Neuron (in vitro differentiated cells): Measurements from ENCODE around the gene CARD9.

ENCODE experiments used
- H2AFZ ChIP-seq: one replicate; pipeline ENCODE4 v1.6.1; 2013; ENCODE audit warnings: low read depth, mild to moderate bottlenecking, inconsistent platforms, low read length, moderate library complexity
- H3K27me3 ChIP-seq: one replicate; pipeline ENCODE4 v1.6.1; 2013; ENCODE audit warnings: low read length; ENCODE audit not compliant: insufficient read depth
- H3K36me3 ChIP-seq: one replicate; pipeline ENCODE4 v1.6.1; 2013; ENCODE audit warnings: low read length; ENCODE audit not compliant: insufficient read depth
- H3K4me1 ChIP-seq: one replicate; pipeline ENCODE4 v1.6.1; 2013; ENCODE audit warnings: low read length; ENCODE audit not compliant: insufficient read depth
- H3K4me3 ChIP-seq: 2 replicates; pipeline ENCODE4 v1.5.1; 2013; ENCODE audit warnings: mild to moderate bottlenecking, low read length, moderate library complexity
- H3K9me3 ChIP-seq: one replicate; pipeline ENCODE4 v1.6.1; 2013; ENCODE audit warnings: low read length

Gene CARD9

GRCh38 chr9:136373300-136374182 lies at the start of gene CARD9:
Gene CARD9 (minus strand): TSS chr9:136373669. CDS start chr9:136372078, 1,591 bp downstream.
- Histone ChIP-seq H3K9me3 (no peaks in the 10 kb centered on the region), H3K27me3 (no peaks in the 10 kb centered on the region), H3K4me1 (peaks cover 22% of the 10 kb centered on the region), H3K4me3 (no peak within 1 kb of the TSS), H2AFZ (no peak within 1 kb of the TSS), H3K36me3 (peaks cover 5% of the 10 kb centered on the region)

GRCh38 chr9:136422876-136423275 lies 49.4 kb upstream of the CARD9 start:
- Histone ChIP-seq H3K27me3 (no peaks in the 10 kb centered on the region), H3K4me1 (no peaks in the 10 kb centered on the region), H3K36me3 (peaks cover 66% of the 10 kb centered on the region)

GRCh38 chr9:136421791-136422190 lies 48.3 kb upstream of the CARD9 start:
- Histone ChIP-seq H2AFZ (no peak overlapping the region), H3K4me3 (no peak overlapping the region), H3K4me1 (no peaks in the 10 kb centered on the region), H3K9me3 (no peaks in the 10 kb centered on the region), H3K36me3 (peaks cover 71% of the 10 kb centered on the region), H3K27me3 (no peaks in the 10 kb centered on the region)

More at GRCh38 chr9:136422876-136423275, 49.4 kb upstream of the CARD9 start:
- no peak overlapping the region for H2AFZ ChIP-seq
- H3K4me3 ChIP-seq: no peak overlapping the region
- H3K9me3 ChIP-seq: no peaks in the 10 kb centered on the region

GRCh38 chr9:136419092-136419420 lies 45.6 kb upstream of the CARD9 start:
- Histone ChIP-seq H3K27me3 (no peaks in the 10 kb centered on the region), H3K36me3 (peaks cover 84% of the 10 kb centered on the region), H3K9me3 (no peaks in the 10 kb centered on the region), H3K4me1 (no peaks in the 10 kb centered on the region), H2AFZ (no peak overlapping the region), H3K4me3 (no peak overlapping the region)

GRCh38 chr9:136418182-136419091 lies 45.0 kb upstream of the CARD9 start:
- Histone ChIP-seq H3K36me3 (peaks cover 85% of the 10 kb centered on the region), H3K27me3 (no peaks in the 10 kb centered on the region), H3K4me3 (no peak overlapping the region), H3K9me3 (no peaks in the 10 kb centered on the region), H2AFZ (no peak overlapping the region), H3K4me1 (no peaks in the 10 kb centered on the region)

- peaks cover 83% of the 10 kb centered on the region for H3K36me3 ChIP-seq
- H2AFZ ChIP-seq: no peak overlapping the region
These were observed 43.4 kb upstream of the CARD9 start for GRCh38 chr9:136416914-136417313.

GRCh38 chr9:136416427-136416826 lies 43.0 kb upstream of the CARD9 start:
- Histone ChIP-seq H2AFZ (no peak overlapping the region), H3K27me3 (no peaks in the 10 kb centered on the region), H3K9me3 (no peaks in the 10 kb centered on the region), H3K4me1 (peaks cover 6% of the 10 kb centered on the region), H3K4me3 (no peak overlapping the region), H3K36me3 (peaks cover 79% of the 10 kb centered on the region)

More at GRCh38 chr9:136416914-136417313, 43.4 kb upstream of the CARD9 start:
- no peaks in the 10 kb centered on the region for H3K27me3 ChIP-seq
- peaks cover 1% of the 10 kb centered on the region for H3K4me1 ChIP-seq
- H3K4me3 ChIP-seq: no peak overlapping the region
- H3K9me3 ChIP-seq: no peaks in the 10 kb centered on the region

- Histone ChIP-seq H2AFZ (no peak overlapping the region), H3K4me1 (peaks cover 17% of the 10 kb centered on the region), H3K4me3 (no peak overlapping the region), H3K27me3 (no peaks in the 10 kb centered on the region), H3K36me3 (peaks cover 55% of the 10 kb centered on the region), H3K9me3 (no peaks in the 10 kb centered on the region)
These were observed 39.5 kb upstream of the CARD9 start for GRCh38 chr9:136412962-136413361.

- no peaks in the 10 kb centered on the region for H3K27me3 ChIP-seq
- H3K9me3 ChIP-seq: no peaks in the 10 kb centered on the region
- H2AFZ ChIP-seq: no peak overlapping the region
- H3K4me3 ChIP-seq: peak overlapping the region; percentile 96
- peaks cover 17% of the 10 kb centered on the region for H3K4me1 ChIP-seq
- H3K36me3 ChIP-seq: peaks cover 50% of the 10 kb centered on the region
These were observed 37.9 kb upstream of the CARD9 start for GRCh38 chr9:136411378-136411777.

GRCh38 chr9:136410500-136411287 lies 37.2 kb upstream of the CARD9 start, which contains the start of the genes ENTR1 and PMPCA:
Gene ENTR1 (minus strand): TSS chr9:136410614. CDS start chr9:136410397, 217 bp downstream.
Gene PMPCA (plus strand): TSS chr9:136410658. CDS start chr9:136410669, 11 bp downstream.
- H3K36me3 ChIP-seq: peaks cover 46% of the 10 kb centered on the region
- no peaks in the 10 kb centered on the region for H3K9me3 ChIP-seq
- peak within 1 kb of the TSS; percentile 96 for H3K4me3 ChIP-seq
- no peaks in the 10 kb centered on the region for H3K27me3 ChIP-seq
- no peak within 1 kb of the TSS for H2AFZ ChIP-seq
- peaks cover 17% of the 10 kb centered on the region for H3K4me1 ChIP-seq

- Histone ChIP-seq H3K4me3 (peak overlapping the region; percentile 96), H2AFZ (no peak overlapping the region), H3K27me3 (no peaks in the 10 kb centered on the region), H3K36me3 (peaks cover 49% of the 10 kb centered on the region), H3K4me1 (peaks cover 17% of the 10 kb centered on the region), H3K9me3 (no peaks in the 10 kb centered on the region)
These were observed 36.3 kb upstream of the CARD9 start for GRCh38 chr9:136409557-136410455.

- no peaks in the 10 kb centered on the region for H3K27me3 ChIP-seq
- H2AFZ ChIP-seq: no peak overlapping the region
- no peak overlapping the region for H3K4me3 ChIP-seq
- no peaks in the 10 kb centered on the region for H3K9me3 ChIP-seq
- H3K4me1 ChIP-seq: peaks cover 17% of the 10 kb centered on the region
- H3K36me3 ChIP-seq: peaks cover 43% of the 10 kb centered on the region
These were observed 34.4 kb upstream of the CARD9 start for GRCh38 chr9:136407911-136408310.
